SK-N-SH treated with all-trans-retinoic acid at 6 μM for 48 hours (cell line): ENCODE data around the gene EFCAB7.
A peak's percentile ranks its signal among the peaks of the same experiment; 100 is the strongest.

Source experiments
- ATAC-seq: fragments of 200-7000 bp; cut with Tn5 transposase; 3 replicates; pipeline ENCODE4 v1.9.1; 2020; ENCODE audit warnings: mild to moderate bottlenecking, moderate library complexity
- ARNTL ChIP-seq: fragments of 450-650 bp; formaldehyde crosslinking; IDR thresholded peaks from 2 replicates; pipeline ENCODE4 v1.5.0; 2020; ENCODE audit warnings: low read depth, mild to moderate bottlenecking, moderate library complexity, borderline replicate concordance
- BACH2 ChIP-seq: fragments of 250-450 bp; sonication (Bioruptor Pico); IDR thresholded peaks from 2 replicates; pipeline ENCODE4 v1.9.0; 2021; ENCODE audit warnings: mild to moderate bottlenecking, borderline replicate concordance
- CREB5 ChIP-seq: fragments of 250-450 bp; sonication (Bioruptor Pico); IDR thresholded peaks from 2 replicates; pipeline ENCODE4 v1.5.1; 2020; ENCODE audit warnings: low read depth, mild to moderate bottlenecking, moderate library complexity
- CSDC2 ChIP-seq: fragments of 250-450 bp; sonication (Bioruptor Pico); IDR thresholded peaks from 2 replicates; pipeline ENCODE4 v1.5.0; 2020; ENCODE audit warnings: mild to moderate bottlenecking, moderate library complexity
- CSRNP3 ChIP-seq: fragments of 250-450 bp; sonication (Bioruptor Pico); IDR thresholded peaks from 2 replicates; pipeline ENCODE4 v1.5.1; 2021; ENCODE audit warnings: mild to moderate bottlenecking, moderate library complexity
- ESRRG ChIP-seq: fragments of 250-450 bp; sonication (Bioruptor Pico); IDR thresholded peaks from 2 replicates; pipeline ENCODE4 v1.6.1; 2021; ENCODE audit warnings: mild to moderate bottlenecking
- GLIS3 ChIP-seq: fragments of 250-450 bp; sonication (Bioruptor Pico); IDR thresholded peaks from 2 replicates; pipeline ENCODE4 v1.5.0; 2020; ENCODE audit warnings: mild to moderate bottlenecking, moderate library complexity
- ISL1 ChIP-seq: fragments of 250-450 bp; sonication (Bioruptor Pico); IDR thresholded peaks from 2 replicates; pipeline ENCODE4 v2.1.2; 2022; ENCODE audit warnings: mild to moderate bottlenecking, moderate library complexity
- OSR1 ChIP-seq: fragments of 250-450 bp; sonication (Bioruptor Pico); IDR thresholded peaks from 2 replicates; pipeline ENCODE4 v1.8.0; 2022; ENCODE audit warnings: moderate library complexity, mild to moderate bottlenecking, inconsistent platforms
- PATZ1 ChIP-seq: fragments of 250-450 bp; sonication (Bioruptor Pico); IDR thresholded peaks from 2 replicates; pipeline ENCODE4 v1.8.0; 2020; ENCODE audit warnings: mild to moderate bottlenecking, moderate library complexity, borderline replicate concordance
- POU6F1 ChIP-seq: fragments of 250-450 bp; sonication (Bioruptor Pico); IDR thresholded peaks from 2 replicates; pipeline ENCODE4 v1.8.0; 2021; ENCODE audit warnings: low read depth, mild to moderate bottlenecking, moderate library complexity, borderline replicate concordance
- PPARA ChIP-seq: fragments of 250-450 bp; sonication (Bioruptor Pico); IDR thresholded peaks from 2 replicates; pipeline ENCODE4 v1.5.0; 2020; ENCODE audit warnings: mild to moderate bottlenecking, borderline replicate concordance
- RARB ChIP-seq: fragments of 250-450 bp; sonication (Bioruptor Pico); IDR thresholded peaks from 2 replicates; pipeline ENCODE4 v1.8.0; 2021; ENCODE audit warnings: mild to moderate bottlenecking, moderate library complexity
- SNAI2 ChIP-seq: fragments of 250-450 bp; sonication (Bioruptor Pico); IDR thresholded peaks from 2 replicates; pipeline ENCODE4 v1.5.0; 2020; ENCODE audit warnings: mild to moderate bottlenecking, moderate library complexity
- TCF4 ChIP-seq: fragments of 250-450 bp; sonication (Bioruptor Pico); IDR thresholded peaks from 2 replicates; pipeline ENCODE4 v1.8.0; 2021; ENCODE audit warnings: mild to moderate bottlenecking, moderate library complexity, borderline replicate concordance
- TOX ChIP-seq: fragments of 250-450 bp; sonication (Bioruptor Pico); IDR thresholded peaks from 2 replicates; pipeline ENCODE4 v1.8.0; 2021; ENCODE audit warnings: mild to moderate bottlenecking, moderate library complexity, borderline replicate concordance
- TSHZ2 ChIP-seq: fragments of 250-450 bp; sonication (Bioruptor Pico); IDR thresholded peaks from 2 replicates; pipeline ENCODE4 v1.5.0; 2020; ENCODE audit warnings: mild to moderate bottlenecking, moderate library complexity
- ZC3H10 ChIP-seq: fragments of 250-450 bp; sonication (Bioruptor Pico); IDR thresholded peaks from 2 replicates; pipeline ENCODE4 v1.5.1; 2021; ENCODE audit warnings: mild to moderate bottlenecking, moderate library complexity
- ZFP3 ChIP-seq: fragments of 250-450 bp; sonication (Bioruptor Pico); IDR thresholded peaks from 2 replicates; pipeline ENCODE4 v1.5.0; 2020; ENCODE audit warnings: mild to moderate bottlenecking, moderate library complexity
- ZFP30 ChIP-seq: fragments of 450-650 bp; formaldehyde crosslinking; IDR thresholded peaks from 2 replicates; pipeline ENCODE4 v1.5.0; 2022; ENCODE audit warnings: mild to moderate bottlenecking, moderate library complexity
- ZNF565 ChIP-seq: fragments of 450-650 bp; formaldehyde crosslinking; conservative IDR thresholded peaks from 2 replicates; pipeline ENCODE4 v1.5.0; 2020; ENCODE audit warnings: low read depth, mild to moderate bottlenecking, moderate library complexity

Gene EFCAB7

GRCh38 chr1:63612971-63613370, 89.6 kb downstream of the EFCAB7 start:
- ATAC-seq, result no peak
- no peak for TF ChIP-seq TCF4 (CRISPR knock-in tag)

- no peak for TF ChIP-seq ISL1
- no peak for TF ChIP-seq SNAI2
- TF ChIP-seq ESRRG, result no peak
- TF ChIP-seq POU6F1 (CRISPR knock-in tag), result no peak
- TF ChIP-seq ZFP3 (CRISPR knock-in tag), result no peak
- TF ChIP-seq CSRNP3 (CRISPR knock-in tag), result no peak
- TF ChIP-seq CSDC2 (CRISPR knock-in tag), result no peak
- no peak for TF ChIP-seq TOX
- TF ChIP-seq RARB (CRISPR knock-in tag), result no peak
- TF ChIP-seq TSHZ2 (CRISPR knock-in tag), result no peak
- no peak for TF ChIP-seq TCF4 (CRISPR knock-in tag)
- TF ChIP-seq ARNTL (CRISPR knock-in tag), result no peak
- TF ChIP-seq PATZ1 (CRISPR knock-in tag), result no peak
- TF ChIP-seq GLIS3, result no peak
- no peak for TF ChIP-seq ZNF565 (CRISPR knock-in tag)
- TF ChIP-seq BACH2 (CRISPR knock-in tag), result no peak
- TF ChIP-seq PPARA, result no peak
- no peak for TF ChIP-seq OSR1 (CRISPR knock-in tag)
- TF ChIP-seq ZFP30 (CRISPR knock-in tag), result no peak
- TF ChIP-seq ZC3H10, result no peak
- peak; percentile 83 for ATAC-seq
These were observed 92.6 kb downstream of the EFCAB7 start for GRCh38 chr1:63615768-63616420.

- TF ChIP-seq ZC3H10 (no peak), ZFP30 (CRISPR knock-in tag) (no peak), GLIS3 (no peak), ISL1 (no peak), BACH2 (CRISPR knock-in tag) (no peak), RARB (CRISPR knock-in tag) (no peak), ZFP3 (CRISPR knock-in tag) (no peak), CSRNP3 (CRISPR knock-in tag) (no peak), PATZ1 (CRISPR knock-in tag) (no peak), CREB5 (CRISPR knock-in tag) (no peak), ESRRG (no peak), PPARA (no peak), TCF4 (CRISPR knock-in tag) (no peak), CSDC2 (CRISPR knock-in tag) (no peak)
These were observed 94.1 kb downstream of the EFCAB7 start for GRCh38 chr1:63617450-63617849.

More at GRCh38 chr1:63617450-63617849, 94.1 kb downstream of the EFCAB7 start:
- no peak for ATAC-seq
